Measurements from ENCODE around the gene HSPBAP1. TPM values are rescaled to one million over a fixed set of nuclear protein-coding genes. Genes with fewer than 3 reads are reported as not detected.

The HSPBAP1 gene
- total and polyA plus RNA-seq, 2 of the 13 experiments (the other 11 are each of a cell fraction or from before 2014, with no cell fraction given), result 4.2 to 5.1 TPM

DNA sequence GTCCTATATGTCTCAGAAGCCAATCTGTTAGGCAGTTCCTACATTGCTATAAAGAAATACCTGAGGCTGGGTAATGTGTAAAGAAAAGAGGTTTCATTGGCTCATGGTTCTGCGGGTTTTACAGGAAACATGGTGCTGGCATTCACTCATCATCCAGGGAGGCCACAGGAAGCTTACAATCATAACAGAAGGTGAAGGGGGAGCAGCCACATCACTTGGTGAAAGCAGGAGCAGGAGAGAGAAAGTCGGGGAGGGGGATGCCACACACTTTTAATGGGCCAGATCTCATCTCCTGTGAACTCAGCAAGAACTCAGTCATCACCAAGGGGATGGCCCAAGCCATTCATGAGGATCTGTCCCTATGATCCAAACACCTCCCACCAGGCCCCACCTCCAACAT is 10.3 kb upstream of the HSPBAP1 start:
- peaks cover 4% of the 10 kb centered on the region for H3K4me1 ChIP-seq (ENCODE audit: insufficient read depth, low read length)
- POLR2A ChIA-PET, result no interaction called here
- WGBS (ENCODE audit: low lambda C conversion rate), result 90% methylated on average over 2 of the region's 2 CpGs
- no peak overlapping the region for H3K4me2 ChIP-seq (ENCODE audit: low read depth, low read length)
- H3K9ac ChIP-seq (ENCODE audit: insufficient read depth, low read depth, low read length), result no peak overlapping the region
- H3K27me3 ChIP-seq (ENCODE audit: control insufficient read depth in 1 of 2, insufficient read depth in 2 of 2, low read length in 2 of 2), result no peaks in the 10 kb centered on the region
- H3K27ac ChIP-seq (ENCODE audit: extremely low read length, insufficient read depth, low read length), result no peak overlapping the region
- no peaks in the 10 kb centered on the region for H3K79me2 ChIP-seq (ENCODE audit: insufficient read depth, low read length)
- in situ Hi-C loops (cut with HindIII; ENCODE audit: extremely low pct_ligation_motif_present, low pct_unique_long_range_greater_than_20kb) (no loop called here), intact Hi-C loops (cut with micrococcal nuclease; ENCODE audit: unreplicated experiment) (no loop called here)
- no peak for FAIRE-seq
- no peaks in the 10 kb centered on the region for H3K9me3 ChIP-seq (ENCODE audit: low read length)
- peaks cover 0 to 7% of the 10 kb centered on the region in 2 experiments; a peak in 1 of 5 replicates for H3K36me3 ChIP-seq (replicated peaks in 1 of 2; ENCODE audit: control insufficient read depth in 1 of 2, insufficient read depth in 2 of 2, low read length in 2 of 2)
- no peak for DNase-seq (ENCODE audit: low spot score)
- H4K20me1 ChIP-seq (ENCODE audit: insufficient read depth, low read length), result no peaks in the 10 kb centered on the region
- no peak for ATAC-seq
- no TSS peak for BruUV-seq (replicated peaks)
- H3K4me3 ChIP-seq (replicated peaks in 1 of 3; ENCODE audit: insufficient read depth in 1 of 3, low read depth in 2 of 3, low read length in 3 of 3), result no peak overlapping the region
- TF ChIP-seq NFKB2 (CRISPR knock-in tag; IDR thresholded peaks at IDR 0.05; ENCODE audit: borderline replicate concordance), result no peak
- H2AFZ ChIP-seq (ENCODE audit: low read length), result no peak overlapping the region
- CTCF ChIA-PET (ENCODE audit: low intra/inter-chr PET ratio, low total read pairs), result no interaction called here

GRCh38 chr3:122802323-122802722 is 8.7 kb upstream of the HSPBAP1 start:
- intact Hi-C loops (cut with micrococcal nuclease; ENCODE audit: unreplicated experiment) (no loop called here), in situ Hi-C loops (cut with HindIII; ENCODE audit: extremely low pct_ligation_motif_present, low pct_unique_long_range_greater_than_20kb) (no loop called here)
- POLR2A ChIA-PET, result no interaction called here
- Histone ChIP-seq H3K4me1 (ENCODE audit: insufficient read depth, low read length) (peaks cover 13% of the 10 kb centered on the region), H3K27me3 (ENCODE audit: control insufficient read depth in 1 of 2, insufficient read depth in 2 of 2, low read length in 2 of 2) (no peaks in the 10 kb centered on the region), H3K9ac (ENCODE audit: insufficient read depth, low read depth, low read length) (no peak overlapping the region), H3K9me3 (ENCODE audit: low read length) (no peaks in the 10 kb centered on the region), H2AFZ (ENCODE audit: low read length) (no peak overlapping the region), H3K4me3 (replicated peaks in 1 of 3; ENCODE audit: insufficient read depth in 1 of 3, low read depth in 2 of 3, low read length in 3 of 3) (no peak overlapping the region), H3K36me3 (replicated peaks in 1 of 2; ENCODE audit: control insufficient read depth in 1 of 2, insufficient read depth in 2 of 2, low read length in 2 of 2) (no peaks in the 10 kb centered on the region; a peak in 1 of 5 replicates), H4K20me1 (ENCODE audit: insufficient read depth, low read length) (no peaks in the 10 kb centered on the region), H3K4me2 (ENCODE audit: low read depth, low read length) (no peak overlapping the region), H3K79me2 (ENCODE audit: insufficient read depth, low read length) (no peaks in the 10 kb centered on the region), H3K27ac (ENCODE audit: extremely low read length, insufficient read depth, low read length) (no peak overlapping the region)
- FAIRE-seq (no peak), ATAC-seq (no peak), DNase-seq (ENCODE audit: low spot score) (no peak)
- BruUV-seq (replicated peaks), result no TSS peak
- CTCF ChIA-PET (ENCODE audit: low intra/inter-chr PET ratio, low total read pairs), result no interaction called here
- WGBS (ENCODE audit: low lambda C conversion rate), result 91% methylated on average over 1 of the region's 1 CpG
- TF ChIP-seq ZNF7 (CRISPR knock-in tag; IDR thresholded peaks at IDR 0.05), result no peak
- no peak for TF ChIP-seq FOXM1 (CRISPR knock-in tag; IDR thresholded peaks at IDR 0.05)
- no peak for TF ChIP-seq HNRNPK (IDR thresholded peaks at IDR 0.05; ENCODE audit: low read depth, low read length, poor library complexity, severe bottlenecking)
- TF ChIP-seq EP300 (IDR thresholded peaks at IDR 0.05; ENCODE audit: low read depth in 2 of 2, low read length in 2 of 2), result no peak
- TF ChIP-seq EP300 (CRISPR knock-in tag; IDR thresholded peaks at IDR 0.05; ENCODE audit: borderline replicate concordance), result no peak
- no peak for TF ChIP-seq PTBP1 (IDR thresholded peaks at IDR 0.05; ENCODE audit: low read depth, low read length, poor library complexity, severe bottlenecking)
- no peak for TF ChIP-seq FOXP4 (CRISPR knock-in tag; IDR thresholded peaks at IDR 0.05)
- TF ChIP-seq KLF6 (CRISPR knock-in tag; IDR thresholded peaks at IDR 0.05), result no peak
- no peak for TF ChIP-seq GLI4 (CRISPR knock-in tag; IDR thresholded peaks at IDR 0.05; ENCODE audit: borderline replicate concordance)
- TF ChIP-seq ZNF772 (CRISPR knock-in tag; IDR thresholded peaks at IDR 0.05), result no peak
- TF ChIP-seq ISX (CRISPR knock-in tag; conservative IDR thresholded peaks at IDR 0.05), result no peak
- no peak for TF ChIP-seq NFYB (CRISPR knock-in tag; IDR thresholded peaks at IDR 0.05)
- TF ChIP-seq ZNF672 (CRISPR knock-in tag; IDR thresholded peaks at IDR 0.05), result no peak
- TF ChIP-seq YY1 (IDR thresholded peaks at IDR 0.05; ENCODE audit: insufficient read depth, insufficient replicate concordance, low read depth, low read length), result no peak
- no peak for TF ChIP-seq NFYC (CRISPR knock-in tag; IDR thresholded peaks at IDR 0.05)
- no peak for TF ChIP-seq ZNF841 (CRISPR knock-in tag; IDR thresholded peaks at IDR 0.05; ENCODE audit: borderline replicate concordance)
- no peak for TF ChIP-seq ZUFSP (CRISPR knock-in tag; IDR thresholded peaks at IDR 0.05; ENCODE audit: borderline replicate concordance)

Data from HepG2 (cell line).